Measurements from ENCODE around the gene BRCA1. TPM values are rescaled to one million over a fixed set of nuclear protein-coding genes. Genes with fewer than 3 reads are reported as not detected.
"Not testable (repeated sequence)": the region's sequence is repeated elsewhere in the genome, so short reads cannot be mapped to it uniquely, and the experiment has no call there.

Gene BRCA1
- polyA plus RNA-seq, 2 of the 4 experiments (the other 2 are of a cell fraction): 41.0 to 71.8 TPM

DNA sequence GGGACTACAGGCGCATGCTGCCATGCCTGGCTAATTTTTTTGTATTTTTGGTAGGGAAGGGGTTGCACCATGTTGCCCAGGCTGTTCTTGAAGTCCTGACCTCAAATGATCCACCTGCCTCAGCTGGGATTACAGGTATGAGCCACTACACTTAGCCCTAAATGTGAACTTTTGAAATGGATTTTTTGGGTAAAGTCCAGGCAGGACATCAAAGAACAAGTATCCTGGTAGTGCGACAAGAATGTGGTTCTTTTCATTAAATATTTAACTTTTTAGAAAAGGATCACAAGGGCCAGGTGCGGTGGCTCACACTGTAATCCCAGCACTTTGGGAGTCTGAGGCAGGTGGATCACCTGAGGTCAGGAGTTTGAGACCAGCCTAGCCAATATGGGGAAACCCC lies 30.5 kb upstream of the BRCA1 start:
- DNase-seq (ENCODE audit: low read depth in 1 of 2, low spot score in 1 of 2) (no peak), ATAC-seq (no peak), FAIRE-seq (no peak)
- WGBS (ENCODE audit: missing lambda C conversion rate): 92% methylated on average over 3 of the region's 3 CpGs
- no peaks in the 10 kb centered on the region for H3K4me1 ChIP-seq
- H3K4me2 ChIP-seq: no peak overlapping the region
- POLR2A ChIA-PET: no interaction called here
- H3K27ac ChIP-seq: no peak overlapping the region
- TF ChIP-seq, protein P1, sequence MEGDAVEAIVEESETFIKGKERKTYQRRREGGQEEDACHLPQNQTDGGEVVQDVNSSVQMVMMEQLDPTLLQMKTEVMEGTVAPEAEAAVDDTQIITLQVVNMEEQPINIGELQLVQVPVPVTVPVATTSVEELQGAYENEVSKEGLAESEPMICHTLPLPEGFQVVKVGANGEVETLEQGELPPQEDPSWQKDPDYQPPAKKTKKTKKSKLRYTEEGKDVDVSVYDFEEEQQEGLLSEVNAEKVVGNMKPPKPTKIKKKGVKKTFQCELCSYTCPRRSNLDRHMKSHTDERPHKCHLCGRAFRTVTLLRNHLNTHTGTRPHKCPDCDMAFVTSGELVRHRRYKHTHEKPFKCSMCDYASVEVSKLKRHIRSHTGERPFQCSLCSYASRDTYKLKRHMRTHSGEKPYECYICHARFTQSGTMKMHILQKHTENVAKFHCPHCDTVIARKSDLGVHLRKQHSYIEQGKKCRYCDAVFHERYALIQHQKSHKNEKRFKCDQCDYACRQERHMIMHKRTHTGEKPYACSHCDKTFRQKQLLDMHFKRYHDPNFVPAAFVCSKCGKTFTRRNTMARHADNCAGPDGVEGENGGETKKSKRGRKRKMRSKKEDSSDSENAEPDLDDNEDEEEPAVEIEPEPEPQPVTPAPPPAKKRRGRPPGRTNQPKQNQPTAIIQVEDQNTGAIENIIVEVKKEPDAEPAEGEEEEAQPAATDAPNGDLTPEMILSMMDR (IDR thresholded peaks at IDR 0.05): no peak
- TF ChIP-seq, protein P2, sequence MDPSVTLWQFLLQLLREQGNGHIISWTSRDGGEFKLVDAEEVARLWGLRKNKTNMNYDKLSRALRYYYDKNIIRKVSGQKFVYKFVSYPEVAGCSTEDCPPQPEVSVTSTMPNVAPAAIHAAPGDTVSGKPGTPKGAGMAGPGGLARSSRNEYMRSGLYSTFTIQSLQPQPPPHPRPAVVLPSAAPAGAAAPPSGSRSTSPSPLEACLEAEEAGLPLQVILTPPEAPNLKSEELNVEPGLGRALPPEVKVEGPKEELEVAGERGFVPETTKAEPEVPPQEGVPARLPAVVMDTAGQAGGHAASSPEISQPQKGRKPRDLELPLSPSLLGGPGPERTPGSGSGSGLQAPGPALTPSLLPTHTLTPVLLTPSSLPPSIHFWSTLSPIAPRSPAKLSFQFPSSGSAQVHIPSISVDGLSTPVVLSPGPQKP (IDR thresholded peaks at IDR 0.05; ENCODE audit: low read depth, low read length): no peak
- TF ChIP-seq, protein P3, sequence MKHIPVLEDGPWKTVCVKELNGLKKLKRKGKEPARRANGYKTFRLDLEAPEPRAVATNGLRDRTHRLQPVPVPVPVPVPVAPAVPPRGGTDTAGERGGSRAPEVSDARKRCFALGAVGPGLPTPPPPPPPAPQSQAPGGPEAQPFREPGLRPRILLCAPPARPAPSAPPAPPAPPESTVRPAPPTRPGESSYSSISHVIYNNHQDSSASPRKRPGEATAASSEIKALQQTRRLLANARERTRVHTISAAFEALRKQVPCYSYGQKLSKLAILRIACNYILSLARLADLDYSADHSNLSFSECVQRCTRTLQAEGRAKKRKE (CRISPR knock-in tag; IDR thresholded peaks at IDR 0.05; ENCODE audit: low read depth): no peak
- TF ChIP-seq, protein P4, sequence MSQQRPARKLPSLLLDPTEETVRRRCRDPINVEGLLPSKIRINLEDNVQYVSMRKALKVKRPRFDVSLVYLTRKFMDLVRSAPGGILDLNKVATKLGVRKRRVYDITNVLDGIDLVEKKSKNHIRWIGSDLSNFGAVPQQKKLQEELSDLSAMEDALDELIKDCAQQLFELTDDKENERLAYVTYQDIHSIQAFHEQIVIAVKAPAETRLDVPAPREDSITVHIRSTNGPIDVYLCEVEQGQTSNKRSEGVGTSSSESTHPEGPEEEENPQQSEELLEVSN (IDR thresholded peaks at IDR 0.05; ENCODE audit: borderline replicate concordance, low read depth): no peak
- TF ChIP-seq EHF (CRISPR knock-in tag; IDR thresholded peaks at IDR 0.05): no peak
- TF ChIP-seq, protein P5, sequence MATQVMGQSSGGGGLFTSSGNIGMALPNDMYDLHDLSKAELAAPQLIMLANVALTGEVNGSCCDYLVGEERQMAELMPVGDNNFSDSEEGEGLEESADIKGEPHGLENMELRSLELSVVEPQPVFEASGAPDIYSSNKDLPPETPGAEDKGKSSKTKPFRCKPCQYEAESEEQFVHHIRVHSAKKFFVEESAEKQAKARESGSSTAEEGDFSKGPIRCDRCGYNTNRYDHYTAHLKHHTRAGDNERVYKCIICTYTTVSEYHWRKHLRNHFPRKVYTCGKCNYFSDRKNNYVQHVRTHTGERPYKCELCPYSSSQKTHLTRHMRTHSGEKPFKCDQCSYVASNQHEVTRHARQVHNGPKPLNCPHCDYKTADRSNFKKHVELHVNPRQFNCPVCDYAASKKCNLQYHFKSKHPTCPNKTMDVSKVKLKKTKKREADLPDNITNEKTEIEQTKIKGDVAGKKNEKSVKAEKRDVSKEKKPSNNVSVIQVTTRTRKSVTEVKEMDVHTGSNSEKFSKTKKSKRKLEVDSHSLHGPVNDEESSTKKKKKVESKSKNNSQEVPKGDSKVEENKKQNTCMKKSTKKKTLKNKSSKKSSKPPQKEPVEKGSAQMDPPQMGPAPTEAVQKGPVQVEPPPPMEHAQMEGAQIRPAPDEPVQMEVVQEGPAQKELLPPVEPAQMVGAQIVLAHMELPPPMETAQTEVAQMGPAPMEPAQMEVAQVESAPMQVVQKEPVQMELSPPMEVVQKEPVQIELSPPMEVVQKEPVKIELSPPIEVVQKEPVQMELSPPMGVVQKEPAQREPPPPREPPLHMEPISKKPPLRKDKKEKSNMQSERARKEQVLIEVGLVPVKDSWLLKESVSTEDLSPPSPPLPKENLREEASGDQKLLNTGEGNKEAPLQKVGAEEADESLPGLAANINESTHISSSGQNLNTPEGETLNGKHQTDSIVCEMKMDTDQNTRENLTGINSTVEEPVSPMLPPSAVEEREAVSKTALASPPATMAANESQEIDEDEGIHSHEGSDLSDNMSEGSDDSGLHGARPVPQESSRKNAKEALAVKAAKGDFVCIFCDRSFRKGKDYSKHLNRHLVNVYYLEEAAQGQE (IDR thresholded peaks at IDR 0.05): no peak
- no peak for TF ChIP-seq SMC3 (IDR thresholded peaks at IDR 0.05)
- H3K4me3 ChIP-seq: no peak overlapping the region
- CTCF ChIA-PET: no interaction called here
- peaks cover 18% of the 10 kb centered on the region for H3K9me3 ChIP-seq

DNA sequence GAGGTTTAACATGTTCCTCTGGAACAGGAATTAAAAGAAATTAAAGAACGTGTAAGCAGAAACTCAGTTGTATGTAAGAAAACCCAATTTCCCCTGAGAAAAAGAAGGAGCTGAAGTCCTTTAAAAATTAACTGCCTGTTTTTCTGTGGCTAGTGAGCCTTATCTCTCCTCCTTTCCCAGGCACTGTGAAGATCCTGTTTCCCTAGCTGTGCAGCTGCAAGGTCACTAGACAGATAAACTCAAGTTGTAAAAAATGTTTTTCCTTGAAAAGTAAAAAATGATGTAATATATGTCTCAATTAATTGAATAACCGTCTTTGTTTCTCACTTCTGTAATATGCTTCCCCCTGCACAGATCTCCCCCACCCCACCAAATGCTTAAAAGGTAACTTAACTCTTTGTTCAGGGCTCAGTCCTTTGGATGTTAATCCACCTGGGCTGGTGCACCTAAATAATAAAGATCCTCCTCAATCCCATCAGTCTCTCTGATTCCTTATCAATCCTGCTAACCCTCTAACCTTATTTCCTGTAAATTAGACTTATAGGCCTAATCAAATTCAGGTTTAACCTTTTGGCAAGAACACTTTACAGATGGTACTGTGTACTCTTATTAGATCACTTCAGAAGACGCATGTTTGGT lies 28.2 kb upstream of the BRCA1 start:
- ATAC-seq, FAIRE-seq, H3K4me3 ChIP-seq, POLR2A ChIA-PET, H3K4me1 ChIP-seq, H3K27ac ChIP-seq, H3K4me2 ChIP-seq: not testable (repeated sequence)
- CTCF ChIA-PET: interaction anchor here (1.0 to 1.4 kb wide), 2 partner anchors 18 to 156 kb away, joined by 3 to 5 read pairs; no protein-coding TSS in a partner anchor
- 83% methylated on average over 3 of the region's 3 CpGs for WGBS (ENCODE audit: missing lambda C conversion rate)
- peaks cover 18% of the 10 kb centered on the region for H3K9me3 ChIP-seq
- peak in 1 of 2 experiments; percentile 65 for DNase-seq (ENCODE audit: low read depth in 1 of 2, low spot score in 1 of 2)

DNA sequence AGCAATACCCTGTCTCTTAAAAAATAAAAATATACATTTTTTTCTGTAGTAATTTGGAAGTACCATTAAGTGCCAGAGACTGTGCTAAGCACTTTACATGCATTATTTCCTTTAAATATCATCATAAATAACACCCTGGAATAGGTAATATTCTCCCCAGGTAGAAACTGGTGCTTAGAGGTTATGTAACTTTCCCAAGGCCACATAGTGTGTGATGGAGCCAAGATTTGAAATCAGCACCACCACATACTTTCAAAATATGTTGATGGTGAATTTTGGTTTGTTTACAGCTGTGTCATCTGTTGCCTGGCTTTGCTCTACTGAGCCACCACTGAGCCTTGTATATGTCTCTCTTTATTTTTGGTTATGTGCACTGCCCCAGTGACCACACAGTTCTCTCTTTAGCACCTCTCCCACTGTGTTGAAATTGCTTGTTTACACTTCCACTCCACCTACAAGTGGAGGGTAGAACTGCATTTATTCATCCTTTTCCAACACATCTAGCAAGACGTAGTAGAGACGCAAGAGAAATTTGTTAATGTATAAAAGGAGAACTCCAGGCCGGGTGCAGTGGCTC lies 26.8 kb upstream of the BRCA1 start:
- Histone ChIP-seq H3K27ac (no peak overlapping the region), H3K4me3 (no peak overlapping the region), H3K4me2 (no peak overlapping the region), H3K4me1 (no peaks in the 10 kb centered on the region), H3K9me3 (peaks cover 18% of the 10 kb centered on the region)
- POLR2A ChIA-PET: no interaction called here
- WGBS (ENCODE audit: missing lambda C conversion rate): 83% methylated on average over 3 of the region's 3 CpGs
- CTCF ChIA-PET: interaction anchor here (0.7 to 1.2 kb wide), 2 partner anchors 27 to 28 kb away, joined by 4 read pairs; partner anchors contain the start of gene BRCA1
- FAIRE-seq: no peak
- DNase-seq (ENCODE audit: low read depth in 1 of 2, low spot score in 1 of 2): no peak
- ATAC-seq: no peak
- TF ChIP-seq MAZ (IDR thresholded peaks at IDR 0.05; ENCODE audit: borderline replicate concordance, low read depth, low read length) (no peak), KDM1A (IDR thresholded peaks at IDR 0.05; ENCODE audit: low read depth) (no peak), JUN (IDR thresholded peaks at IDR 0.05) (no peak), EHMT2 (IDR thresholded peaks at IDR 0.05; ENCODE audit: low read depth) (no peak), RARB (CRISPR knock-in tag; IDR thresholded peaks at IDR 0.05) (no peak), ZNF302 (CRISPR knock-in tag; IDR thresholded peaks at IDR 0.05) (no peak), SMC3 (IDR thresholded peaks at IDR 0.05) (no peak), RFX5 (IDR thresholded peaks at IDR 0.05) (no peak), ZFP36 (IDR thresholded peaks at IDR 0.05; ENCODE audit: borderline replicate concordance, partially characterized antibody) (no peak), CBX2 (IDR thresholded peaks at IDR 0.05; ENCODE audit: borderline replicate concordance, low read depth) (no peak), CHD4 (IDR thresholded peaks at IDR 0.05; ENCODE audit: borderline replicate concordance) (no peak), JUNB (IDR thresholded peaks at IDR 0.05) (no peak)
- TF ChIP-seq, protein P6, sequence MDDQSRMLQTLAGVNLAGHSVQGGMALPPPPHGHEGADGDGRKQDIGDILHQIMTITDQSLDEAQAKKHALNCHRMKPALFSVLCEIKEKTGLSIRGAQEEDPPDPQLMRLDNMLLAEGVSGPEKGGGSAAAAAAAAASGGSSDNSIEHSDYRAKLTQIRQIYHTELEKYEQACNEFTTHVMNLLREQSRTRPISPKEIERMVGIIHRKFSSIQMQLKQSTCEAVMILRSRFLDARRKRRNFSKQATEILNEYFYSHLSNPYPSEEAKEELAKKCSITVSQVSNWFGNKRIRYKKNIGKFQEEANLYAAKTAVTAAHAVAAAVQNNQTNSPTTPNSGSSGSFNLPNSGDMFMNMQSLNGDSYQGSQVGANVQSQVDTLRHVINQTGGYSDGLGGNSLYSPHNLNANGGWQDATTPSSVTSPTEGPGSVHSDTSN (IDR thresholded peaks at IDR 0.05): no peak
- TF ChIP-seq, protein P3 (CRISPR knock-in tag; IDR thresholded peaks at IDR 0.05; ENCODE audit: low read depth): no peak
- TF ChIP-seq, protein P7, sequence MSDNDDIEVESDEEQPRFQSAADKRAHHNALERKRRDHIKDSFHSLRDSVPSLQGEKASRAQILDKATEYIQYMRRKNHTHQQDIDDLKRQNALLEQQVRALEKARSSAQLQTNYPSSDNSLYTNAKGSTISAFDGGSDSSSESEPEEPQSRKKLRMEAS (IDR thresholded peaks at IDR 0.05): no peak
